Measurements from ENCODE around the gene PPP1R14B. TPM values are rescaled to one million over a fixed set of nuclear protein-coding genes. Genes with fewer than 3 reads are reported as not detected.
A peak's percentile ranks its signal among the peaks of the same experiment; 100 is the strongest.

Gene PPP1R14B
- total RNA-seq, 2 donors from 2014 or later = 87.7 to 112 TPM

- H3K9me3 ChIP-seq = no peaks in the 10 kb centered on the region
- ATAC-seq = peak; percentile 82
- H3K27ac ChIP-seq = no peak overlapping the region
- peaks cover 12 to 27% of the 10 kb centered on the region in 2 donors for H3K36me3 ChIP-seq (replicated peaks in 1 of 2; ENCODE audit: insufficient read depth in 1 of 2, low read depth in 2 of 2)
- peak; percentile 90 to 94 (median 92) for DNase-seq
- no peak overlapping the region for H3K4me3 ChIP-seq
- no peak for TF ChIP-seq POLR2A (IDR thresholded peaks at IDR 0.05)
- TF ChIP-seq, protein P1, sequence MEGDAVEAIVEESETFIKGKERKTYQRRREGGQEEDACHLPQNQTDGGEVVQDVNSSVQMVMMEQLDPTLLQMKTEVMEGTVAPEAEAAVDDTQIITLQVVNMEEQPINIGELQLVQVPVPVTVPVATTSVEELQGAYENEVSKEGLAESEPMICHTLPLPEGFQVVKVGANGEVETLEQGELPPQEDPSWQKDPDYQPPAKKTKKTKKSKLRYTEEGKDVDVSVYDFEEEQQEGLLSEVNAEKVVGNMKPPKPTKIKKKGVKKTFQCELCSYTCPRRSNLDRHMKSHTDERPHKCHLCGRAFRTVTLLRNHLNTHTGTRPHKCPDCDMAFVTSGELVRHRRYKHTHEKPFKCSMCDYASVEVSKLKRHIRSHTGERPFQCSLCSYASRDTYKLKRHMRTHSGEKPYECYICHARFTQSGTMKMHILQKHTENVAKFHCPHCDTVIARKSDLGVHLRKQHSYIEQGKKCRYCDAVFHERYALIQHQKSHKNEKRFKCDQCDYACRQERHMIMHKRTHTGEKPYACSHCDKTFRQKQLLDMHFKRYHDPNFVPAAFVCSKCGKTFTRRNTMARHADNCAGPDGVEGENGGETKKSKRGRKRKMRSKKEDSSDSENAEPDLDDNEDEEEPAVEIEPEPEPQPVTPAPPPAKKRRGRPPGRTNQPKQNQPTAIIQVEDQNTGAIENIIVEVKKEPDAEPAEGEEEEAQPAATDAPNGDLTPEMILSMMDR (IDR thresholded peaks at IDR 0.05) = peak; percentile 42 to 87 (median 85)
- H3K27me3 ChIP-seq = no peaks in the 10 kb centered on the region
- H3K4me1 ChIP-seq = peaks cover 9% of the 10 kb centered on the region
- 17 to 25% methylated on average over 5 to 7 of the region's 7 CpGs for WGBS, 2 donors
- intact Hi-C loops (cut with DNase I) = no loop called here
These were observed 42.2 kb downstream of the PPP1R14B start for GRCh38 chr11:64204464-64204989.

DNA sequence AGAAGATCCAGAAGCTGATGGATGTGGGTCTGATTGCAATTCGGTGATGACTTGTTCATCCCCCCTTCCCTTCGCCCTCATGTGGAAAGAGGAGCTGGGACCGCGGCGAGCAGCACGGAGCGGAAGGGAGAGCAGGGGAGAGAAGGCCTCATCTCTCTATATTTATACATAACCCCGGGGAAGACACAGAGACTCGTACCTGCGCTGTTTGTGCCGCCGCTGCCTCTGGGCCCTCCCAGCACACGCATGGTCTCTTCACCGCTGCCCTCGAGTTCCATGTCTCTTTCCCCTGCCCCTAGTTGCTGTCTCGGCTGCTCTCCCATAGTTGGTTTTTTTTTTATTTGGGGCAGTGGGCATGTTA, 42.7 kb downstream of the PPP1R14B start:
- no peak for TF ChIP-seq POLR2A (IDR thresholded peaks at IDR 0.05)
- TF ChIP-seq, protein P1 (IDR thresholded peaks at IDR 0.05) = no peak
- Histone ChIP-seq H3K36me3 (replicated peaks in 1 of 2; ENCODE audit: insufficient read depth in 1 of 2, low read depth in 2 of 2) (peaks cover 12 to 27% of the 10 kb centered on the region in 2 donors), H3K27ac (no peak overlapping the region), H3K4me3 (no peak overlapping the region), H3K4me1 (peaks cover 9% of the 10 kb centered on the region), H3K27me3 (no peaks in the 10 kb centered on the region), H3K9me3 (no peaks in the 10 kb centered on the region)
- ATAC-seq = no peak
- 77 to 80% methylated on average over 16 of the region's 16 CpGs for WGBS, 2 donors
- DNase-seq = no peak
- intact Hi-C loops (cut with DNase I) = no loop called here

DNA sequence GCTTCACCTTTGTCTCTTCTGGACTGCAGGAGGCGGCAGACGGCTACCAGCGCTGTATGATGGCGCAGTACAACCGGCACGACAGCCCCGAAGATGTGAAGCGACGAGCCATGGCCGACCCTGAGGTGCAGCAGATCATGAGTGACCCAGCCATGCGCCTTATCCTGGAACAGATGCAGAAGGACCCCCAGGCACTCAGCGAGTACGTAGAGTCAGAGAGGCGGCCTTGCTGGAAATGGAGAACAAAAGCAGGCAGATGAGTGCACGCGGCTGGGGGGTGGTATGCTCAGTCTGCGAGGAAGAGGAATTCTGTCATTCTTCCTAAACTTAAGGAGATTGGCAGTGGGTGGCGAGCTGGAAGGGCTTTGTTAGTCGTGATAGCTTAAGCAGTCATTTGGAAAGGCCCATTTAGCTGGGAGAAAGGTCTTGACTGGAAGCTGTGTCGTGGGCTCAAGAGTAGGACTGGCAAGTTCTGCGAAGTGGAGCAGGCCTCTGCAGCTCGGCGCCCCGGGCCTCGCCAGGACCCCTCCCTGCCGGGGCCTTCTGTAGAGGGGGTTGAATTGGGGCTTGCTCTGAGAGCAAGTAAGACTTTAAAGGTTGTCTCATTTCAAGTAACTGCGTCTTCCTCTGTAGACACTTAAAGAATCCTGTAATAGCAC, 43.2 kb downstream of the PPP1R14B start:
- DNase-seq (no peak), ATAC-seq (no peak)
- H3K27me3 ChIP-seq = no peaks in the 10 kb centered on the region
- TF ChIP-seq POLR2A (IDR thresholded peaks at IDR 0.05) = no peak
- TF ChIP-seq, protein P1 (IDR thresholded peaks at IDR 0.05) = no peak
- intact Hi-C loops (cut with DNase I) = no loop called here
- 93% methylated on average over 27 of the region's 27 CpGs for WGBS, 2 donors
- H3K9me3 ChIP-seq = no peaks in the 10 kb centered on the region
- H3K36me3 ChIP-seq (replicated peaks in 1 of 2; ENCODE audit: insufficient read depth in 1 of 2, low read depth in 2 of 2) = peaks cover 12 to 27% of the 10 kb centered on the region in 2 donors
- no peak overlapping the region for H3K27ac ChIP-seq
- no peak overlapping the region for H3K4me3 ChIP-seq
- H3K4me1 ChIP-seq = peaks cover 9% of the 10 kb centered on the region

DNA sequence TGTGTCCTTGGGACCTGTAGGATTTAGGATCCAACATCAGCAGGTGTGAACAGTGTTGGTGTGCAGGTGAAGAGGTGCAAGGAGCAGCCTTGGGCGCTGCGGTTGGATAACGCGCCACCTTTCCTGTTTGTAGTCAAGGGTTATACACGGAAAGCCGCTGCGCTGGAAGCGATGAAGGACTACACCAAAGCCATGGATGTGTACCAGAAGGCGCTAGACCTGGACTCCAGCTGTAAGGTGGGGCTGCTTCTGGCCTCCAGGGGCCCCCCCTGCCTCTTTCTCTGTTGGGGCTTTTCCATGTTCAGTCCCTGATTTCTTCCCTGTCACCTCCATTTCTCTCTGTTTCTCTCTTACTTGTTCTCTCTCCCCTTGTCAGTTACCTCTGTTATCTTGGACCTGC, 43.8 kb downstream of the PPP1R14B start:
- peaks cover 9% of the 10 kb centered on the region for H3K4me1 ChIP-seq
- TF ChIP-seq POLR2A (IDR thresholded peaks at IDR 0.05) = no peak
- H3K9me3 ChIP-seq = no peaks in the 10 kb centered on the region
- H3K27me3 ChIP-seq = no peaks in the 10 kb centered on the region
- intact Hi-C loops (cut with DNase I) = no loop called here
- H3K4me3 ChIP-seq = no peak overlapping the region
- peaks cover 12 to 29% of the 10 kb centered on the region in 2 donors for H3K36me3 ChIP-seq (replicated peaks in 1 of 2; ENCODE audit: insufficient read depth in 1 of 2, low read depth in 2 of 2)
- 90 to 94% methylated on average over 6 to 9 of the region's 9 CpGs for WGBS, 2 donors
- no peak overlapping the region for H3K27ac ChIP-seq
- ATAC-seq (no peak), DNase-seq (no peak)

DNA sequence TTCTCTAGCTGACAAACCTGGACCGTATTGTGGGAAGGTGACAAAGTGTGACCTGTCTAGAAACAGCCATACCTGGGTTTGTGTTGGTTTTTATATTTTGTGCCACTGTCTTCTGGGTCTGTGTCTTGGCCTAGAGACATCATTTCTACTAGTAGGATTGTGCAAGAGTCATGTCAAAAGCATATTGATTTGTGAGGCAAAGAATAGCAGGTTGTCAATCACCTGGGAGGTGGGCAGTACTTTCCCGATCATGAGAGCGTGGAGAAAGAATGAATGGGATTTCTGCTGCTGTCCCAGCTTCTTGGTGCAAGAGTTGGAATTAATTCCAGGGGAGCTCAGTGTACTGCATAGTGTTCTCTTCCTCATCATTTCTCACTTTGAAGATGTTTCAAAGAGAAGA, 45.2 kb downstream of the PPP1R14B start:
- H3K4me1 ChIP-seq = peaks cover 9% of the 10 kb centered on the region
- intact Hi-C loops (cut with DNase I) = no loop called here
- 66 to 76% methylated on average over 3 of the region's 3 CpGs for WGBS, 2 donors

More for the DNA sequence above, 45.2 kb downstream of the PPP1R14B start:
- ATAC-seq (no peak), DNase-seq (no peak)
- Histone ChIP-seq H3K36me3 (replicated peaks in 1 of 2; ENCODE audit: insufficient read depth in 1 of 2, low read depth in 2 of 2) (peaks cover 12 to 39% of the 10 kb centered on the region in 2 donors), H3K9me3 (no peaks in the 10 kb centered on the region), H3K27me3 (no peaks in the 10 kb centered on the region), H3K27ac (no peak overlapping the region), H3K4me3 (no peak overlapping the region)
- TF ChIP-seq POLR2A (IDR thresholded peaks at IDR 0.05) = no peak
- TF ChIP-seq, protein P1 (IDR thresholded peaks at IDR 0.05) = no peak
